ENCODE measurements around the gene NARS2. TPM values are rescaled to one million over a fixed set of nuclear protein-coding genes. Genes with fewer than 3 reads are reported as not detected.

Gene NARS2
- total and polyA plus RNA-seq, 2 donors (not counting 1 experiment from before 2014, with no cell fraction given): 9.7 to 14.6 TPM

GRCh38 chr11:78420255-78420764 is 154.4 kb downstream of the NARS2 start:
- peak overlapping the region in 1 of 2 donors; percentile 4 for H3K27ac ChIP-seq (ENCODE audit: low read length in 2 of 2)
- H3K4me2 ChIP-seq (replicated peaks; ENCODE audit: low read depth, low read length, poor library complexity, severe bottlenecking): peak overlapping the region; percentile 71
- no peaks in the 10 kb centered on the region for H4K20me1 ChIP-seq (ENCODE audit: control insufficient read depth, insufficient read depth, low read length, poor library complexity, severe bottlenecking)
- DNase-seq: peak; percentile 75
- ChIA-PET POLR2A (interaction anchor here (0.9 to 2.4 kb wide), 3 partner anchors 9 to 115 kb away, joined by 3 to 24 read pairs (median 3); no protein-coding TSS in a partner anchor), CTCF (interaction anchor here (0.8 to 7.1 kb wide), 17 partner anchors 9 to 231 kb away, joined by 3 to 143 read pairs (median 6); partner anchors contain the start of gene USP35)
- no peaks in the 10 kb centered on the region for H3K9me3 ChIP-seq (ENCODE audit: control extremely low read depth in 1 of 3, control insufficient read depth in 2 of 3, insufficient read depth in 1 of 3, low read length in 2 of 3)
- H3K4me3 ChIP-seq (ENCODE audit: control extremely low read depth in 1 of 5, extremely low read depth in 1 of 5, insufficient read depth in 1 of 5, low read depth in 2 of 5, low read length in 4 of 5): peak overlapping the region in 4 of 5 experiments; percentile 22 to 36 (median 26)
- Mint-ChIP-seq H3K27ac (peak overlapping the region; percentile 94), H3K27me3 (no peaks in the 10 kb centered on the region), H3K4me1 (peaks cover 64% of the 10 kb centered on the region), H3K4me3 (peak overlapping the region; percentile 88), H3K9me3 (ENCODE audit: insufficient read depth) (no peaks in the 10 kb centered on the region)
- H2AFZ ChIP-seq (ENCODE audit: insufficient read depth, low read depth, low read length, poor library complexity, severe bottlenecking): peak overlapping the region; percentile 23
- H3K79me2 ChIP-seq (ENCODE audit: control insufficient read depth, insufficient read depth, low read length): peaks cover 3% of the 10 kb centered on the region
- intact Hi-C loops (cut with micrococcal nuclease): loop anchor here (1.0 to 10.0 kb wide), 4 partner anchors 8 to 596 kb away; partner anchors contain the start of genes AAMDC and RSF1
- peak overlapping the region; percentile 42 for H3K9ac ChIP-seq (ENCODE audit: low read length)
- peak; percentile 15 for ATAC-seq (ENCODE audit: low read depth)
- 18% methylated on average over 1 of the region's 9 CpGs for WGBS (ENCODE audit: insufficient coverage)
- no peaks in the 10 kb centered on the region for H3K27me3 ChIP-seq (replicated peaks in 1 of 4; ENCODE audit: control extremely low read depth in 1 of 4, control insufficient read depth in 3 of 4, insufficient read depth in 4 of 4, low read length in 3 of 4)
- no peaks in the 10 kb centered on the region for H3K36me3 ChIP-seq (replicated peaks in 1 of 2; ENCODE audit: control extremely low read depth in 1 of 2, control insufficient read depth in 1 of 2, extremely low read depth in 1 of 2, insufficient read depth in 2 of 2, low read length in 1 of 2)
- TF ChIP-seq CTCF (IDR thresholded peaks at IDR 0.05) (peak; percentile 76), EZH2 (IDR thresholded peaks at IDR 0.05; ENCODE audit: borderline replicate concordance, insufficient read depth, low read depth, low read length, poor library complexity, severe bottlenecking) (no peak)
- peaks cover 45 to 51% of the 10 kb centered on the region in 2 donors for H3K4me1 ChIP-seq (ENCODE audit: control insufficient read depth in 2 of 2, insufficient read depth in 2 of 2, low read length in 2 of 2)

- H3K9me3 ChIP-seq (ENCODE audit: control extremely low read depth in 1 of 3, control insufficient read depth in 2 of 3, insufficient read depth in 1 of 3, low read length in 2 of 3): no peaks in the 10 kb centered on the region
- ChIA-PET CTCF (interaction anchor here (0.9 to 7.1 kb wide), 13 partner anchors 10 to 340 kb away, joined by 3 to 143 read pairs (median 6); partner anchors contain the start of gene NARS2), POLR2A (interaction anchor here (1.3 to 3.9 kb wide), 3 partner anchors 10 to 20 kb away, joined by 4 to 48 read pairs (median 24); no protein-coding TSS in a partner anchor)
- H3K4me1 ChIP-seq (ENCODE audit: control insufficient read depth in 2 of 2, insufficient read depth in 2 of 2, low read length in 2 of 2): peaks cover 39 to 49% of the 10 kb centered on the region in 2 donors
- H2AFZ ChIP-seq (ENCODE audit: insufficient read depth, low read depth, low read length, poor library complexity, severe bottlenecking): no peak overlapping the region
- H3K4me3 ChIP-seq (ENCODE audit: control extremely low read depth in 1 of 5, extremely low read depth in 1 of 5, insufficient read depth in 1 of 5, low read depth in 2 of 5, low read length in 4 of 5): no peak overlapping the region
- peak overlapping the region; percentile 44 for H3K27ac Mint-ChIP-seq
- H3K79me2 ChIP-seq (ENCODE audit: control insufficient read depth, insufficient read depth, low read length): peaks cover 3% of the 10 kb centered on the region
- WGBS (ENCODE audit: insufficient coverage): 90% methylated on average over 3 of the region's 5 CpGs
- no peak overlapping the region for H3K27ac ChIP-seq (ENCODE audit: low read length in 2 of 2)
- no peaks in the 10 kb centered on the region for H3K27me3 ChIP-seq (replicated peaks in 1 of 4; ENCODE audit: control extremely low read depth in 1 of 4, control insufficient read depth in 3 of 4, insufficient read depth in 4 of 4, low read length in 3 of 4)
- DNase-seq: no peak
- ATAC-seq (ENCODE audit: low read depth): no peak
- no peaks in the 10 kb centered on the region for H3K36me3 ChIP-seq (replicated peaks in 1 of 2; ENCODE audit: control extremely low read depth in 1 of 2, control insufficient read depth in 1 of 2, extremely low read depth in 1 of 2, insufficient read depth in 2 of 2, low read length in 1 of 2)
- H3K27me3 Mint-ChIP-seq: no peaks in the 10 kb centered on the region
- no peak for TF ChIP-seq CTCF (IDR thresholded peaks at IDR 0.05)
- TF ChIP-seq EZH2 (IDR thresholded peaks at IDR 0.05; ENCODE audit: borderline replicate concordance, insufficient read depth, low read depth, low read length, poor library complexity, severe bottlenecking): no peak
- no peak overlapping the region for H3K9ac ChIP-seq (ENCODE audit: low read length)
- H4K20me1 ChIP-seq (ENCODE audit: control insufficient read depth, insufficient read depth, low read length, poor library complexity, severe bottlenecking): no peaks in the 10 kb centered on the region
- H3K4me3 Mint-ChIP-seq: peak overlapping the region; percentile 91
- H3K4me1 Mint-ChIP-seq: peaks cover 63% of the 10 kb centered on the region
- no peaks in the 10 kb centered on the region for H3K9me3 Mint-ChIP-seq (ENCODE audit: insufficient read depth)
- no peak overlapping the region for H3K4me2 ChIP-seq (replicated peaks; ENCODE audit: low read depth, low read length, poor library complexity, severe bottlenecking)
- intact Hi-C loops (cut with micrococcal nuclease): loop anchor here (5.0 kb wide), 2 partner anchors 282 to 427 kb away; partner anchors contain the start of genes ALG8 and INTS4
Observed at GRCh38 chr11:78419327-78419726, 155.3 kb downstream of the NARS2 start.

Data from B cell (primary cell).